Measurements from ENCODE around the gene FLII.

GRCh38 chr17:18248300-18248731 lies 10.2 kb downstream of the FLII start:
- TF ChIP-seq POLR2AphosphoS5 (IDR thresholded peaks at IDR 0.05; ENCODE audit: low read depth, low read length) (no peak), POLR2A (IDR thresholded peaks at IDR 0.05; ENCODE audit: borderline replicate concordance, extremely low read depth, insufficient read depth, insufficient read length) (no peak), CTCF (IDR thresholded peaks at IDR 0.05 in 2 of 3, conservative IDR thresholded peaks at IDR 0.05 in 1 of 3; ENCODE audit: borderline replicate concordance in 1 of 3, insufficient read depth in 1 of 3, low read depth in 2 of 3, low read length in 2 of 3) (peak; percentile 63 to 76 (median 72); a peak in 5 of 6 replicates), JUND (IDR thresholded peaks at IDR 0.05) (no peak), ZNF274 (IDR thresholded peaks at IDR 0.05; ENCODE audit: low read depth, low read length) (no peak), RAD21 (IDR thresholded peaks at IDR 0.05; ENCODE audit: low read depth) (peak; percentile 88)
- TF ChIP-seq, protein P1, sequence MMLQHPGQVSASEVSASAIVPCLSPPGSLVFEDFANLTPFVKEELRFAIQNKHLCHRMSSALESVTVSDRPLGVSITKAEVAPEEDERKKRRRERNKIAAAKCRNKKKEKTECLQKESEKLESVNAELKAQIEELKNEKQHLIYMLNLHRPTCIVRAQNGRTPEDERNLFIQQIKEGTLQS (IDR thresholded peaks at IDR 0.05), result no peak

All from HCT116 (cell line).